GM18502 (cell line): ENCODE data around the gene ULBP2.
"Not testable (repeated sequence)": the region's sequence is repeated elsewhere in the genome, so short reads cannot be mapped to it uniquely, and the experiment has no call there.

ENCODE experiments used
- ATAC-seq: cut with Tn5 transposase; IDR thresholded peaks from one replicate; pipeline ENCODE4 v1.9.1; 2021; ENCODE audit warnings: mild to moderate bottlenecking; ENCODE audit not compliant: unreplicated experiment, poor library complexity

The ULBP2 gene

DNA sequence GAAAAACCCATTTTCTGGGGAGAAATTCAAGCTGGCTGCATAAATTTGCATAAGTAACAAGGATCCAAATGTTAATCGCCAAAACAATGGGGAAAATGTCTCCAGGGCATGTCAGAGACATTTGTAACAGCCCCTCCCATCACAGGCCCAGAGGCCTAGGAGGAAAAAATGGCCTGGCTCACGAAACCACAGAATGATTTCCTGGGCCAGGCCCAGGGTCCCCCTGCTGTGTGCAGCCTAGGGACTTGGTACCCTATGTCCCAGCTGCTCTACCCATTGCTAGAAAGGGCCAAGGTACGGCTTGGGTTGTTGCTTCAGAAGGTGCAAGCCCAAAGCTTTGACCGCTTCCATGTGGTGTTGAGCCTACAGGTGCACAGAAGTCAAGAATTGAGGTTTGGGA lies 33.3 kb upstream of the ULBP2 start:
- ATAC-seq, result not testable (repeated sequence)

DNA sequence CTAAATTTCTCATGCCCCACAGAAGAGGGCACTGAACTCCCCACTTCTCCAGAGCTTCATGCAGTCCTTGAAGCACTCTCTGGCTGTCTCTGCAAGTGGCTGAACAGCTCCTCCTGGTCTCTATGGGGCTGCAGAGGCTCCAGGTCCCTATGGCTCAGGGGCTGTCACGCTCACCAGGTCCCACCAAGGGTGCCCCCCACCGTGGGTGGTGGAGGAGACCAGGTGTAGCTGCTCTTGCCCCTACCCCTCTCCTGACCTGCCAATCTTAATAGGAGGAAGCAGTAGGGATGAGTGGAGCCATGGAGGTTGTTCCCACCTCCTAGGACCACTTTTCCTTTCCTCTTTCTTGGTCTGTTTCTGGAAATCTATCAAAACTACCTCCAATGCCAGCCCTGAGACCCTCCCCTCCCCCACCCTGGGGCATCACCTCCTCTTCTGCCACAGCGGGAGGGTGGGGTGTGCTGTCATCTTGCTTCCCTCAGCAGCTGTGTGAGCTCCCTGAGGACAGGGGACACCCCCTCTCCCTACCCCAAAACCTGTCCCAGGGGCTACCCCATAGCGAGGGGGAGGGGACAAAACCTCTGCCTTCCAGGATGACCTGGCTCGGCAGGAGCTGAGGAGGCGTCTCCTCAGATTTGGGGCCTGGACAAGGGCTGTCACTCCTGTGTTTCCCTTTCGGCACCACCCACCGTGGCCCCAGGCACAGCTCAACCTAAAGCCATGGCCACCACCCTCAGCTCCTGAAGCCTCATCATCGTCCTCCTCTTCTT lies 31.9 kb upstream of the ULBP2 start:
- no peak for ATAC-seq

DNA sequence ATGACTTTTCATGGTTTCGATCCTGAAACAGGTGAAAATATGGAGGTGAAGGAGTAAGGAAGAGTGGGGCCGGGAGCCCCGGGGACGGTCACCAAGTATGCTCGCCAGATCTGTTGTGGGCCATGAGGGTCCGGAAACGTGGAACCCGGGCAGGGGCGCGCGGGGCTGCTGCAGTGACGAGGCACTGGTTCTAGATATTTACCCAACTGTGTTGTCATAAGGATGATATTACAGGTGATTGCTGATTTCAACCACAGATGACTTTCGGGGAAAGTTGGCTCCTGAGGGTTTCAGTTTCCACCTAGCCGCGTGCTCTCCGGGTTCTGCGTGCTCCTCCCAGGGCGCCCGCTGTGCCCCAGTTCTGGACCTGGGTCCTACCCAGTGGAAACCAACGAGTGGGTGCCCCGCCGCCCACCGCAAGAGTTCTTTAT lies 31.1 kb upstream of the ULBP2 start:
- no peak for ATAC-seq

DNA sequence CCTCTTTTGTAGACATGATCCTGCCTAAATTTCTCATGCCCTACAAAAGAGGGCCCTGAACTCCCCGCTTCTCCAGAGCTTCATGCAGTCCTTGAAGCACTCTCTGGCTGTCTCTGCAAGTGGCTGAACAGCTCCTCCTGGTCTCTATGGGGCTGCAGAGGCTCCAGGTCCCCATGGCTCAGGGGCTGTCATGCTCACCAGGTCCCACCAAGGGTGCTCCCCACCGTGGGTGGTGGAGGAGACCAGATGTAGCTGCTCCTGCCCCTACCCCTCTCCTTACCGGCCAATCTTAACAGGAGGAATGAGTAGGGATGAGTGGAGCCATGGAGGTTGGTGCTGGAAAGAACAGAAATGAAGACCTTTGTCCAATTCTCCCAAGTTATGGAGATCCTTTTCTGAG lies 29.1 kb upstream of the ULBP2 start:
- not testable (repeated sequence) for ATAC-seq

DNA sequence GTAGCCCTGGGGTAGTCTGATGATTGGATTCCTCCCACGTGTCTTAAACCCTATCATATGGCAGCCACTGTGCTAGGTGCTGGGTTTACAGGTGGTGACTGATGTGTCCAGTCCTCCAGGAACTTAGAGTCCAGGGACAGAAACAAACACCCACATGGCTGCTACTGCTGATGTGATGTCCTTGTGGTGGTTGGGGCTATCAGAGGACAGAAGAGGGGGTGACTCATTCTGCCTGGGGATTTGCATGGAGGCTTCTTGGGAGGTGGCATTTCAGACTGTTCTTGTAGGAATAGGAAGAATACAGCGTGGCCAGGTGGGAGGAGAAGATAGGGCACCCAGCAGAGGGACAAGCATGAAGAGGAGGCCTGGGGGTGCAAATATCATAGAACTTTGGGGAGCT lies 28.7 kb upstream of the ULBP2 start:
- ATAC-seq, result no peak

DNA sequence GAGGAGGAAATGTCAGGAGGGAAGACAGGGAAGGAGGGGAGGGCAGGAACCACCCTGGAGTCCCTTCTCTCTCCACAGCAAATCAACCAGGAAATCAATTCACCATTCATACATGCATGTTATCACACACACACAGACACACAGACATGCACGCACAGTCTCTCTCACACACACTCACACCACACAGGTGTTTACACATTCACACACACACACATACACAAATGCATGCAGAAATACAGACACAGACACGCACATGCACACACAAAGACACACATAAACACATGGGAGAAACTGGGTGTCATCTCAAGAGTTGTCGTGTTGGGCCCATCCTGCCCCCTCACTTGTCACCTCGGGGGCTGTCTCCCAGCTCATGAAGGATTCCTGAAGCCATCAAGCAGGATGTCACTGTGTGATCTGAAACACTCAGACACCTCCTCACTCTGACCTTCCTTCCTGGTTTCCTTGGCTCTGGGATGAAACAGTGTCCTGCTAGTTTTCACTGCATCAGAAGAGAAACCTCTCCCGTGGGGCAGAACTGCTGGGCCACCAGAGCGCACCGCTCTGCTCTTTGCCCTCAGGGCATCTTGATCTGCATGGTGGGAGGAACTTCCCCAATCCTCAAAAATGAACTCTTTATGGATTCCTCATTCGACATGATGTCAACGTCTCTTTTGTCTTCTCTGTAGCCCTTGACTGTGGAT lies 28.1 kb upstream of the ULBP2 start:
- ATAC-seq, result no peak

DNA sequence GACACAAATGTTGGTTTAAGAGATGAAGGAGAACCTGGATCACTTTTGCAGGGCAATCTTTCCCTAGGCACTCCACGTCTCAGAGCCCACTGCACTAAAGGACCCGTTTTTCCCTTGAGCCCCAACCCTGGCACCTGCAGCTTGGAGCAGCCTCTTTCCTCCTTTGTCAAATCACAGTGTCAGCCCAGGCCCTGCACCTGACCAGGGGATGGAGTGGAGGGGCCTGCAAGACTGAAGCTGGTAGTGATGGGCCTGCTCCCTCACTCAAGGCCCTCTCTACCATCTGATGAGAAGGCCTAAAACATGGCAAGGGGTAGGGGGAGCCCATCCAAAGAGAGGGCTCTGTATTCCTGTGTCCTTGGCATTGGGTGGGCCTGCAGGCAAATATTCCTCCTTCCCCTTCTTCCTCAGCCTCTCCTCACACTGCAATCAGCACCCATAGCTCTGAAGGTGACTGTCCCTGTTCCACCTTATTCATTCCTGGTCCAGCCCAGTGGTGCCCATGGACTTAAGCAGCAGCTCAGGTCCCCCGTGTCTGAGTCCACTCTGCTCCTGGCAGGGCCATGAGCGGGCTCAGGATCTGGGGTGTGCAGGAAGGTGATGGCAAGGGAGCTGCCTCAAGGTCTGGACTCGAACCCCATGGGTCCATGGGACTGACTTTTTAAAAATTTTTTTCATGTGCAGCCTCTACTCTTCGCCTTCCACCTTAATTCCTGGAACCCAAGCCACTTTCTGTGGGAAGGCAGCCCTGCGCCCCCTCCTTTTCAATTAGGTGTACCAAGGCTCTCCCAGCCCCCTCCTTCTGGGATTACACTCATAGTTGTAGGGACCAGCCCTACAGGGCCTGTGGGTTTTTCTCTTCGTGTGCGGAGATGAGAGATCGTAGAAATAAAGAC lies 25.6 kb upstream of the ULBP2 start:
- no peak for ATAC-seq

DNA sequence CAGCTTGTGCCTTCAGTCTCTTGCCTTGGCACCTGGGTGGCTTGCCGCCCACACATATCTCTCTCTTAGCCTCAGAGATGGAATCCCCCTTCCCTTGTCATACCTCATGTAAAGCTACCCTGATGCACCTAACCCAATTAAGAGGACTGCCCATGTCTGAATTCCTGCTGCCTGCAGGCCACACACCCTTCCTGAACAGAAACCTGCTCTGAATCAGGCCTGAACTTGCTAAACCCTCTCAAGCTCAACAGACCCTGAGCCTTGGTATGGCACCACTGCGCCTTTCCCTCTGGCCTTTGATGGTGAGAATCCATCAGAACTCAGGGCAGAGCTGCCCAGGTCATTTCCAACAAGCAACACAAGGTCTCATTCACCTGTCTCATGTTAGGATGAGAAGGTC lies 24.1 kb upstream of the ULBP2 start:
- ATAC-seq, result no peak

DNA sequence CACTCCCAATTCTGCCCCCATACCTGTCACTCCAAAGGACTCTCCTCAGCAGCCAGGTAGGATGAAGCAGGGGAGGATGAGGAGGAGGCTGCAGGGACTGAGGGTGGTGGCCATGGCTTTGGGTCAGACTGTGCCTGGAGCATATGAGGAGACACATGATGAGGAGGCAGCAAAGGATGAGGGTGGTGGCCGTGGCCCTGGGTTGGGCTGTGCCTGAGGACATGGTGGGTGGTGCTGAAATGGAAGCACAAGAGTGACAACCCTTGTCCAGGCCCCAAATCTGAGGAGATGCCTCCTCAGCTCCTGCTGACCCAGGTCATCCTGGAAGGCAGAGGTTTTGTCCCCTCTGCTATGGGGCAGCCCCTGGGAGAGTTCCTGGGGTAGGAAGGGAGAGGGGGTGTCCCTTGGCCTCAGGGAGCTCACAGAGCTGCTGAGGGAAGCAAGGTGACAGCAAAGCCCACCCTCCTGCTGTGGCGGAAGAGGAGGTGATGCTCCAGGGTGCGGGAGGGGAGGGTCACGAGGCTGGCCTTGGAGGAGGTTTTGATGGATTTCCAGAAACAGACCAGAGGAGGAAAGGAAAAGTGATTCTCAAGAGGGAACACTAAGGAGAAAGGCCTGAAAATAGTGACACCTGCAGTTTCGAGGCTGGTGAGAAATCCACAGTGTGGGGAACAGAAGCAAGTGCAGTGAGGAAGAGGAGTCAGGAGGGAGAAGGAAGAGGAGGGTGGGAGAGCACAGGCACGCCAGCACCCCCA lies 23.5 kb upstream of the ULBP2 start:
- no peak for ATAC-seq

DNA sequence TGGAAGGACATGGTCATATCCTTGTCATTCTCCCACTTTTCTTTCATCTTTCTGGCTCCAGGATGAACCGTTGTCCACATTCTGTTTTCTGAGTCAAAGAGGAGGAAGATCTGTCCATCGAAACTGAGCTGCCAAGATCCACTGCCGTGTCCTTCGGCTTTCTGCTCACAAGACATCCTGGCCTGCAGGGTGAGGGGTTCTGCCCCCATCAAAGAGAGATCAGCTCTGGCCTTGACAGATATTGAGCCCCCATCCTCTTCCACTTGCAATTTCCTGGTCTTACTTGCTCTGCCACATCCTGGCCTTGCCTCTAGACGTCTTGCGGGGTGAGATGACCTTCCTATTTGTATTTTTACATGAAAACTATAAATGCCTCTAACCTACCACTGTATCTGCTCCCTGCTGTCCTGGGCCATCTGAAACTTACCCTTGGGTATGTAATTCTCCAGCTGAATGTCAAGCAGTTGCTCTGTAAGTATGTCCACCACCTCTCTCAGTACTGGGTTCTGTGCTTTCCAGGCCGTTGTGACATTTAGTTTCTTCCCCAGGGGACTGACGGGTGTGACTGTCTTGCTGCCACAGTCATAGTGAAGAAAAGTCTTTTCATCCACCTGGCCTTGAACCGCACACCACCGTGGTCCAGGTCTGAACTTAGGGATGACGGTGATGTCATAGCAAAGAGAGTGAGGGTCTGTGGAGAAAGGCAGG lies 22.5 kb upstream of the ULBP2 start:
- ATAC-seq, result not testable (repeated sequence)

DNA sequence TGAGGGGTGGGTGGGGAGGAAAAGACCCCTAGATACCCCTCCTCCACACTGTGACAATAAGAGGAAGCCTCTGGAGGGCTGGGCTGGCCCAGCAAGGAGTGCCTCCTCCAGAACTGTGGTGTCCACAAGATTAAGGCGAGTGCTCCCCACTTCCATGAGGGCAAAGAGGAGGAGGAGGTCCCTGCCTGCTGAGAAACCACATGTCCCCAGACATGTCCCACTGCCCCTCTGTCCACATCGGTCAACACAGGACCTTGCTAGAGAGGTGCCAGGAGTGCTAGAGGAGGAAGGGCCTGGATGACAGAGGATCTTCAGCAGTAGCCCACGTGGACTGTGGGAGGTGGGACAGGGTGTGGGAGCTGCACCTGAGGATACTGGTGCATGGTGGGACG lies 22.0 kb upstream of the ULBP2 start:
- ATAC-seq, result no peak

DNA sequence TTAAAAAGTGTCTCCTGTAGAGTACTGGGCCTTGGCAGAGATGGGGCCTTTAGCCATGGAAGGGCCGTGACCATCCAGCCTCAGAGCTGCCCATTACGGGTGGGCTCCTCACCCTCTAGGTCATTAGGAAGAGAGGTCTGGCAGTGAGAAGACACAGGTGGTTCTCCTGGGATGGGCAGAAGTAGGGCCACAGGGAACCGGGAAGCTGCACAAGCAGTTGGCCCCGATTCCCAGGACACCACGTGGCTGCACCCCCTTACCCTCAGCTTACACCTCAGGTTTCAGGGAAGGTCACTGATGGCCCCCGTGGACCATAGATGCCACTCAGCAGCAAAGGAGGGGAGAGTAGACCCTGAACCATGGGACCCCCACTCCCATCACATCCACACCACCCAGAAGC lies 20.5 kb upstream of the ULBP2 start:
- no peak for ATAC-seq

DNA sequence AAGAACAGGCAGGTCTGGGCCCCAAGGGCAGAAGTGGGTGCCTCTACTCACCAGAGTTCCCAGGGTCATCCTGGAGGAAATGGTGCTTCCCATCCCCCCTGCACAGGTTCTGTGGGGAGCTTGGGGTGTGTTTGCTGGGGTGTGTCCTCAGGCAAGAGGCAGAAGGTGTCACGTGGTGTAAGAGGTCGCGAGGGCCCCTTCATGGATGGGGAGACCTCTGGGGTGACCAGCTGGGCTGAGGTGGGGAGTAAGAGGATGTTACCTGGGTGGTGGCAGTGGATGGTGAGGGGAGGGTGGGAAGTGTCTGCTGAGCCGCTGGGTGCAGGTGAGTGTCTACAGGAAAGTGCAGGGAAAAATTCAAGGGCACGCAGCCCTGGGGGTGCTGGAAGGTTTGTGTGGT lies 19.7 kb upstream of the ULBP2 start:
- ATAC-seq, result not testable (repeated sequence)

DNA sequence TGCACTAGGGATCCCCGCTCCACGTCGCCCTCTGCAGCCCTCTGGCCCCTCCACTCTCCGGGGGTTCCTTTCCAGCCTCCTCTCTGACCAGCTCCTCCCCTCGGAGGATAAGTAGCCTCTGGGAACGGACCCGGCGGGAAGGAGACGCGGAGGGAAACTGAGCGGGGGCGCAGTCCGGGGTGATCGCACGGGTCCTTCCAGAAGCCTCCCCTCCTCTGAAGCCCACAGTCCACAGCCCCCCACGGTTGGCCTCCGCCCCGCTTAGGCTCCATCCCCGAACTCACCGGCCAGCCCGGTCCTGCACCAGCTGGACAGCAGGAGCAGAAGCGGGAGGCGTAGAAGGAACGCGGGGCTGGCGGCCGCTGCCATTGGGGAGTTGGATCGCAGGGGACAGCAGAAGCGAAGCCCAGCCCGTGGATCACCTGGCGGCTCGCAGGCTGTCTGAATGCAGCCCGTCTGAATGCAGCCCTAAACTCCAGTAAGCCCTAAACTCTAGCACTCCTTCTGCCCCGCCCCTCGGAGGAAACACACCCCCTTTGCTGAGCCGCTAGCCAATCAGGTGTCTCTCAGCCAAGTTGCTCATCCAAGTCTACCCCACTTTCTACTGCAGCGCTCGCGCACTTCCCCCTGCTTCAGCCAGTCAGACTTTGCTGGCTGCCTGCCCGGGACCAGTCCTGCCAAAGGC lies 19.0 kb upstream of the ULBP2 start, which contains the start of gene RAET1G:
Gene RAET1G, minus strand, starts transcription at position 480 of the 685 bp plus-strand sequence. Its CDS starts 111 bp downstream, at position 369.
- ATAC-seq, result peak; percentile 70

DNA sequence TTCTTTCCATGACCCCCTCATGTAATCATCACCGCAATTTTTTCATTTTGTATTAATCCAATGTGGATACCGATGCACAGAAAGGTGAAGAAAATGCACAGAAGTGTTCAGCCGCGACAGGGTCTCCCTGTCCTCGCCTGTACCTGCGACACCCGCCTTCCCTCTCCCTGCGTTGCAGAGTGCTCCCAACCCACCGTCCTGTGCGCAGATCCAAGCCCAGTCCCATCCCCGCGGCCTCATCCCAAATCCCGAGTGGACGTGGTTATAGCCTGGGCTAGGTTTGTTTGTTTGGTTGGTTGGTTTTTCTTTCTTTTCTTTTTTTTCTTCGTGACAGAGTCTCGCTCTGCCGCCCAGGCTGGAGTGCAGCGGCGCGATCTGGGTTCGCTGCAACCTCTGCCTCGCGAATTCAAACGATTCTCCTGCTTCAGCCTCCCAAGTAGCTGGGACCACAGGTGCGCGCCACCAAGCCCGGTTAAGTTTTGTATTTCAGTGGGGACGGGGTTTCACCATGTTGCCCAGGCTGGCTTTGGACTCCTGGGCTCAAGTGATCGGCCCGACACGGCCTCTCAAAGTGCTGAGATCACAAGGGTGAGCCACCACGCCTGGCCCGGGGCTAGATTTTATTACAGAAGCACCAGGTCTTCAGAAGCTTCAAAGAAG lies 18.4 kb upstream of the ULBP2 start:
- ATAC-seq, result no peak

DNA sequence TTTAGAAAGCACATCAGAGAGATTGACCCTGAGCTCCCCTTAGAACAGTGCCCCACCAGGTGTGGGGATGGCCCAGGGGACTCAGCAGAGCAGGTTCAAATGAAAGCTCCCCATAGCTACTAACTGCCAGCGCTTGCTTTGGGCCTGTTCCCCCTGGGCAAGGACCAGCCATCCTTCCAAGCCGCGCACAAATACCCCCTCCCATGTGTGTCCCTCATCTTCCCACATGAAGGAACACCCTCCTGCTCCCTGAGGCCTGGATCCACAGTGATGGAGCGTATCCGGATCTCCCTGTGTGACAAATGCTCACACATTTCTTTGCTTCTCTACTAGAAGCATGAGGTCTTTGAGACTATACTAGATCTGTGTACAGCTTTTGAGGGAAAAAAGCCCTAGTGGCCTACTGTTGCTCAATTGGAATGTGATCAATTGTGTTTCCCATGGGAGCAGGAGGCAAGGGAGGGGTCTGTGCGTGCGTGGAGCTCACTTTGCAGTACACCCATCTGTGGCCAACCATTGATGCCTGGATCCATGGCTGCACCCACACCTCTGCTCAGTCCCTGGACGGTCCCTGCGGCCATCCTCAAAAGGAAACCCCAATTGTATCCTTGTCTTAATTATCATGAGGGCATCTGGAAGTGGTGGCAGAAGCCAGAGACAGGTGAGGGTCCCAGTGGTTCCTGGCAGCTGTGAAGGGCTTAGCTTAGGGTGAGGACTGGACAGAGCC lies 17.4 kb upstream of the ULBP2 start:
- ATAC-seq, result no peak

DNA sequence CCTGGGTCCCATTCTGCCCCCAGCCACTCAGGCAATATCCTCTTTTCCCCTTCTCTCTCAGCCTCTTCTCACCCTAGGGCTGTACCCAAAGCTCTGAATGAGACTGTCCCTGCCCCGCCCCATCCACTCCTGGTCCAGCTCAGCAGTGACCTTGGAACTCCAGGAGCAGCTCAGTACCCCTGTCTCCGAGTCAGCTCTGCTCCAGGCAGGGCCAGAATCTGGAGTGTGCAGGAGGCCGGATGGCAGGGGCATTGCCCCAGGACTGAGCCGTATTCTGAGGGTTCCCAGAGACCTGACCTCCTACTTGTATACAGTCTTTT lies 16.9 kb upstream of the ULBP2 start:
- ATAC-seq, result no peak
